Esophagus muscularis mucosa (tissue), 4 donors: ENCODE measurements around the gene NBPF3.

Experiments used
- CTCF ChIP-seq, 3 experiments: fragments of 200-600 bp in 2 of 3; fragments of 450-650 bp in 1 of 3; sonication (generic) in 2 of 3; IDR thresholded peaks; one replicate each; pipeline ENCODE4 v1.5.1; 2017 to 2019; ENCODE audit warnings: antibody characterized with exemption in 3 of 3, mild to moderate bottlenecking in 2 of 3, moderate library complexity in 1 of 3
- EP300 ChIP-seq: sonication (generic); formaldehyde crosslinking; IDR thresholded peaks from one replicate; pipeline ENCODE4 v1.6.1; 2017; ENCODE audit warnings: antibody characterized with exemption
- POLR2A ChIP-seq: fragments of 450-650 bp; IDR thresholded peaks from one replicate; pipeline ENCODE4 v1.6.1; 2017; ENCODE audit warnings: antibody characterized with exemption, moderate library complexity, mild to moderate bottlenecking, low read depth
- POLR2AphosphoS5 ChIP-seq, 2 donors: sonication (generic); formaldehyde crosslinking; IDR thresholded peaks; one replicate each; pipeline ENCODE4 v1.6.1; 2017; ENCODE audit warnings: antibody characterized with exemption in 2 of 2

DNA sequence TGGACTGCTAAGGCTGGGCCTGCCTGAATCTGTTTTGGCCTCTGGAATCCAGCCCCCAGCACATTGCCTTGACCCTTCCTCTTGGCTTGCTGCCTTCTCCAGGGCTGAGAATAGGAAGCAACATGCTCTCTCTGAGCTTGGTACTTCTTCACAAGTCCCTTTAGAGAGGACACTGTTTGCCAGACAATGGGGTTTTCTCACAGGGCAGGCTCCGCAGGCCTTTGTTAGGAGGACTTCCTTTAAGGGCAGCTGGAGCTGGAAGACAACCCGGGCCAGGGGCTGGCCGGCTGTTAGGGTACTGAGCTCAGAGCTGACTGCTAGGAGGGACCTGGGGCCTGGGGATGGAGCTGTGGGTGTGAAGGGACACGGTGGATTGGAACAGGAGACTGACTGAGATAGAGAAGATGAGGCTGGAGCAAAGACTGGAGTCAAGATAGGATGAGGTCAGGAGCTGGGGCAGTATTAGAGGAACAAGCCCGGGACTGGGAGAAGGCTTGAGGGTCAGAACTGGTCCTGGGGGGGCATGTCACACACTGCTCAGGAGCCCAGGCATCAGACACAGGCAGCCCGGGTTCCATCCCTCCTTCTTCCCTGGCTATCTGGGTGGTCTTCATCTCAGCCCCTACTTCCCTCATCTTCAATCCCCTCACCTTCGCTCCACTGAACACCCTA is 63.9 kb downstream of the NBPF3 start:
- TF ChIP-seq CTCF (IDR thresholded peaks at IDR 0.05) (no peak), POLR2AphosphoS5 (IDR thresholded peaks at IDR 0.05) (no peak), EP300 (no peak), POLR2A (no peak)
